Measurements from ENCODE around the gene CGA. TPM values are rescaled to one million over a fixed set of nuclear protein-coding genes. Genes with fewer than 3 reads are reported as not detected.
A peak's percentile ranks its signal among the peaks of the same experiment; 100 is the strongest.

Gene CGA
- total and polyA plus RNA-seq, 2 donors (not counting 1 experiment from before 2014, with no cell fraction given), result not detected

DNA sequence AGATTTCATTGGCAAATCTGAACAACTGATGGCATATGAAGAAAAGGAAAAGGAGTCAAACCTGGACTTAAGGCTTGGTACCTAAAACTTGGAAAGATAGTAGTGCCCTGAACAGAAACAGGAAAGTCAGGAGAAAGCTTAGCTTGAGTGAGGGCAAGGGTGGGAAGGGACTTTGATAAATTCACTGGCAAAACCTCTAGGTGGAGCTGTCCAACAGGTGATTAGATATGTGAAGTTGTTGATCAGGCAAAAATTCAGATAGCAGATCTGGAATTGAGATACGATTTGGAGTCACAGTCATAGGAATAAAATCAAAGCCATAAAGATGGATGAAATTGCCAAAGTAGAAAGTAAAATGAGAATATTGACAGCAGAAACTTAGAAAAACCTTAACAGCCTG is 44.3 kb upstream of the CGA start:
- H3K9me3 ChIP-seq (ENCODE audit: control extremely low read depth in 1 of 3, control insufficient read depth in 2 of 3, insufficient read depth in 1 of 3, low read length in 2 of 3), result peaks cover 0 to 6% (median 0%) of the 10 kb centered on the region in 3 donors
- H3K4me3 ChIP-seq (ENCODE audit: control extremely low read depth in 1 of 5, extremely low read depth in 1 of 5, insufficient read depth in 1 of 5, low read depth in 2 of 5, low read length in 4 of 5), result no peak overlapping the region
- ChIA-PET POLR2A (no interaction called here), CTCF (interaction anchor here (0.7 to 4.1 kb wide), 29 partner anchors 8 to 1731 kb away, joined by 3 to 25 read pairs (median 5); no protein-coding TSS in a partner anchor)
- no peak overlapping the region for H3K9ac ChIP-seq (ENCODE audit: low read length)
- H3K4me2 ChIP-seq (replicated peaks; ENCODE audit: low read depth, low read length, poor library complexity, severe bottlenecking), result no peak overlapping the region
- no peak overlapping the region for H2AFZ ChIP-seq (ENCODE audit: insufficient read depth, low read depth, low read length, poor library complexity, severe bottlenecking)
- no peaks in the 10 kb centered on the region for H3K36me3 ChIP-seq (replicated peaks in 1 of 2; ENCODE audit: control extremely low read depth in 1 of 2, control insufficient read depth in 1 of 2, extremely low read depth in 1 of 2, insufficient read depth in 2 of 2, low read length in 1 of 2)
- peak; percentile 76 for DNase-seq
- no peak overlapping the region for H3K4me3 Mint-ChIP-seq
- 0% methylated on average over 1 of the region's 1 CpG for WGBS (ENCODE audit: insufficient coverage)
- no peaks in the 10 kb centered on the region for H3K9me3 Mint-ChIP-seq (ENCODE audit: insufficient read depth)
- ATAC-seq (ENCODE audit: low read depth), result peak; percentile 65
- no peaks in the 10 kb centered on the region for H3K4me1 ChIP-seq (ENCODE audit: control insufficient read depth in 2 of 2, insufficient read depth in 2 of 2, low read length in 2 of 2)
- no peaks in the 10 kb centered on the region for H3K79me2 ChIP-seq (ENCODE audit: control insufficient read depth, insufficient read depth, low read length)
- intact Hi-C loops (cut with micrococcal nuclease), result loop anchor here (1.0 to 5.0 kb wide), 8 partner anchors 98 to 1731 kb away; partner anchors contain the start of genes CFAP206, ORC3 and SMIM8
- TF ChIP-seq EZH2 (IDR thresholded peaks at IDR 0.05; ENCODE audit: borderline replicate concordance, insufficient read depth, low read depth, low read length, poor library complexity, severe bottlenecking) (no peak), CTCF (IDR thresholded peaks at IDR 0.05) (peak; percentile 88)
- H3K27ac ChIP-seq (ENCODE audit: low read length in 2 of 2), result no peak overlapping the region
- H3K27ac Mint-ChIP-seq, result no peak overlapping the region
- H3K27me3 ChIP-seq (replicated peaks in 1 of 4; ENCODE audit: control extremely low read depth in 1 of 4, control insufficient read depth in 3 of 4, insufficient read depth in 4 of 4, low read length in 3 of 4), result no peaks in the 10 kb centered on the region
- no peaks in the 10 kb centered on the region for H4K20me1 ChIP-seq (ENCODE audit: control insufficient read depth, insufficient read depth, low read length, poor library complexity, severe bottlenecking)
- H3K4me1 Mint-ChIP-seq, result peaks cover 1% of the 10 kb centered on the region
- H3K27me3 Mint-ChIP-seq, result no peaks in the 10 kb centered on the region

DNA sequence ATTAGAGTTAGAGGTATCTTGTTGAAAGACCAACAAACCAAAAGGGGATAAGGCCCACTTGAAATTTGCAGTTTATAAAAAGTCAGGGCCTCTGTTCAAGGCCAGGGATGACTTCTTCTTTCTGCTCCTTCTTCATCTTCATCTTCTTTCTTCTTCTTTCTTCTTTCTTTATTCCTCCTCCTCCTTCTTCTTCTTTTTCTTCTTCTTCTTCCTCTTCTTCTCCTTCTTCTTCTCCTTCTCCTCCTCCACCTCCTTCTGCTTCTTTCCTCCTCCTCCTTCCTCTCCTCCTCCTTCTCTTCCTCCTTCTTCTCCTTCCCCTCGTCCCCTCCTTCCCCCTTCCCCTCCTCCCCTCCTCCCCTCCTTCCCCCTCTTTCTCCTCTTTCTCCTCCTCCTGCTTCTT is 42.1 kb upstream of the CGA start:
- H3K27me3 ChIP-seq (replicated peaks in 1 of 4; ENCODE audit: control extremely low read depth in 1 of 4, control insufficient read depth in 3 of 4, insufficient read depth in 4 of 4, low read length in 3 of 4), result no peaks in the 10 kb centered on the region
- 20% methylated on average over 1 of the region's 1 CpG for WGBS (ENCODE audit: insufficient coverage)
- Mint-ChIP-seq H3K27ac (no peak overlapping the region), H3K27me3 (no peaks in the 10 kb centered on the region), H3K4me3 (no peak overlapping the region), H3K9me3 (ENCODE audit: insufficient read depth) (no peaks in the 10 kb centered on the region), H3K4me1 (peaks cover 1% of the 10 kb centered on the region)
- no peak overlapping the region for H3K9ac ChIP-seq (ENCODE audit: low read length)
- no peaks in the 10 kb centered on the region for H3K79me2 ChIP-seq (ENCODE audit: control insufficient read depth, insufficient read depth, low read length)
- H3K4me2 ChIP-seq (replicated peaks; ENCODE audit: low read depth, low read length, poor library complexity, severe bottlenecking), result no peak overlapping the region
- ATAC-seq (ENCODE audit: low read depth) (no peak), DNase-seq (no peak)
- ChIA-PET CTCF (interaction anchor here (2.4 kb wide), 1 partner anchor 11 kb away, joined by 13 read pairs; no protein-coding TSS in a partner anchor), POLR2A (no interaction called here)
- peaks cover 0 to 6% (median 0%) of the 10 kb centered on the region in 3 donors for H3K9me3 ChIP-seq (ENCODE audit: control extremely low read depth in 1 of 3, control insufficient read depth in 2 of 3, insufficient read depth in 1 of 3, low read length in 2 of 3)
- H3K4me3 ChIP-seq (ENCODE audit: control extremely low read depth in 1 of 5, extremely low read depth in 1 of 5, insufficient read depth in 1 of 5, low read depth in 2 of 5, low read length in 4 of 5), result no peak overlapping the region
- H3K27ac ChIP-seq (ENCODE audit: low read length in 2 of 2), result no peak overlapping the region
- H4K20me1 ChIP-seq (ENCODE audit: control insufficient read depth, insufficient read depth, low read length, poor library complexity, severe bottlenecking), result no peaks in the 10 kb centered on the region
- H2AFZ ChIP-seq (ENCODE audit: insufficient read depth, low read depth, low read length, poor library complexity, severe bottlenecking), result peak overlapping the region; percentile 31
- H3K4me1 ChIP-seq (ENCODE audit: control insufficient read depth in 2 of 2, insufficient read depth in 2 of 2, low read length in 2 of 2), result no peaks in the 10 kb centered on the region
- H3K36me3 ChIP-seq (replicated peaks in 1 of 2; ENCODE audit: control extremely low read depth in 1 of 2, control insufficient read depth in 1 of 2, extremely low read depth in 1 of 2, insufficient read depth in 2 of 2, low read length in 1 of 2), result no peaks in the 10 kb centered on the region
- intact Hi-C loops (cut with micrococcal nuclease), result loop anchor here (5.0 kb wide), 2 partner anchors 270 to 455 kb away; partner anchors contain the start of genes CFAP206 and ORC3
- TF ChIP-seq CTCF (IDR thresholded peaks at IDR 0.05) (no peak), EZH2 (IDR thresholded peaks at IDR 0.05; ENCODE audit: borderline replicate concordance, insufficient read depth, low read depth, low read length, poor library complexity, severe bottlenecking) (no peak)
